Motor neuron (in vitro differentiated cells): ENCODE measurements around the gene HEYL. TPM values are rescaled to one million over a fixed set of nuclear protein-coding genes. Genes with fewer than 3 reads are reported as not detected.

ENCODE experiments used
- ATAC-seq, 8 experiments: fragments of 200-7000 bp; cut with Tn5 transposase; replicated peaks in 6 of 8; 2 replicates each; pipeline ENCODE4 v1.8.0; 2021; ENCODE audit warnings: mild to moderate bottlenecking in 8 of 8, moderate library complexity in 8 of 8
- H3K27ac ChIP-seq, 2 donors: fragments of 250-450 bp; sonication (Bioruptor Pico); 2 replicates each; pipeline ENCODE4 v1.9.0; 2021; ENCODE audit warnings: antibody characterized with exemption in 2 of 2, mild to moderate bottlenecking in 2 of 2, moderate library complexity in 1 of 2
- H3K4me1 ChIP-seq, 2 donors: fragments of 250-450 bp; sonication (Bioruptor Pico); replicated peaks in 1 of 2; 2 replicates each; pipeline ENCODE4 v1.6.1; 2021; ENCODE audit warnings: antibody characterized with exemption in 2 of 2, mild to moderate bottlenecking in 2 of 2, moderate library complexity in 1 of 2
- H3K4me3 ChIP-seq, 5 donors: fragments of 250-450 bp; sonication (Bioruptor Pico); 2 replicates each; pipeline ENCODE4 v1.9.0; 2021; ENCODE audit warnings: antibody characterized with exemption in 5 of 5, mild to moderate bottlenecking in 5 of 5, moderate library complexity in 4 of 5
- WGBS, 10 experiments: fragments of 450-650 bp; shearing (Covaris generic); methylation state at CpG; one replicate each; pipeline ENCODE4 v1.0.0; 2022; 5-methylcytosine and 5-hydroxymethylcytosine counted together
- in situ Hi-C, 9 experiments: fragments of 400-800 bp; cut with MboI; loops; one replicate each; pipeline ENCODE4 v1.15.0; 2021; ENCODE audit warnings: low sequenced_read_pairs in 9 of 9, low pct_unique_long_range_greater_than_20kb in 2 of 9; ENCODE audit not compliant: unreplicated experiment in 9 of 9
- total RNA-seq, 8 experiments: library from RNA; unstranded; fragments of 300-600 nt; gene quantifications; 2 replicates each; pipeline versions ENCODE4 v1.2.3 to v1.2.4, GENCODE V29; 2022

HEYL gene
- total RNA-seq, 8 experiments from 2014 or later: 0.16 to 8.4 (median 0.50) TPM; not detected in 1

DNA sequence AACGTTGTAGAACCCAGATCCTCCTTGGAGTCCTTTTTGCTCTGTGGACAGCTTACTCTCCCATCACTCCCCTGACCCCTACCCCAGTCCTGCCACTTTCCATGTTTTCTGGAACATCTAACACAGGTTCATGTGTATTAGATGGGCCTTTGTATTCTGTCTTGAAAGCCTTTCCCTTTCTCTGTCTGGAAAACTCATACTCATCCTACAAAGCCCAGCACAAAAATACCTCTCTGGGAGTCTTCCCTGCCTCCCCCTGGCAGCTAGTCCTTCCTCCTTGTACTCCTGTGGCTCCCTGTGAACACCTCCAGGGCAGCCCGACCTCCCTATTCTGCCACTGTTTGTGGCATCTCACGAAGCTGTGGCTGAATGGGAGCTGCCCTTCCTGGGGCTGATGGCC, 7.8 kb upstream of the HEYL start:
- in situ Hi-C loops: no loop called here
- H3K4me1 ChIP-seq: peaks cover 13 to 18% of the 10 kb centered on the region in 2 donors
- ATAC-seq: no peak
- no peak overlapping the region for H3K4me3 ChIP-seq
- no peak overlapping the region for H3K27ac ChIP-seq
- WGBS, 10 experiments: 0 to 70% (median 43%) methylated on average over 1 to 3 of the region's 3 CpGs; no CpG with 5 or more reads in 6 of the 10 experiments

GRCh38 chr1:39646232-39647081, 7.0 kb upstream of the HEYL start:
- 0 to 52% (median 45%) methylated on average over 1 to 6 of the region's 12 CpGs; no CpG with 5 or more reads in 5 of the 10 experiments for WGBS, 10 experiments
- peak overlapping the region; percentile 40 to 47 for H3K27ac ChIP-seq

GRCh38 chr1:39645411-39646043, 6.1 kb upstream of the HEYL start:
- in situ Hi-C loops: no loop called here
- 50 to 100% (median 71%) methylated on average over 1 to 3 of the region's 3 CpGs; no CpG with 5 or more reads in 4 of the 10 experiments for WGBS, 10 experiments
- Histone ChIP-seq H3K4me3 (no peak overlapping the region), H3K27ac (no peak overlapping the region), H3K4me1 (peaks cover 18 to 19% of the 10 kb centered on the region in 2 donors)
- ATAC-seq: no peak

More at GRCh38 chr1:39646232-39647081, 7.0 kb upstream of the HEYL start:
- peak; percentile 81 to 92 (median 84) for ATAC-seq
- H3K4me3 ChIP-seq: no peak overlapping the region
- H3K4me1 ChIP-seq: peaks cover 13 to 18% of the 10 kb centered on the region in 2 donors
- in situ Hi-C loops: no loop called here

- in situ Hi-C loops: no loop called here
- 0 to 100% (median 65%) methylated on average over 1 to 3 of the region's 3 CpGs; no CpG with 5 or more reads in 1 of the 10 experiments for WGBS, 10 experiments
- ATAC-seq: no peak
These were observed 4.3 kb upstream of the HEYL start for GRCh38 chr1:39643705-39644104.

DNA sequence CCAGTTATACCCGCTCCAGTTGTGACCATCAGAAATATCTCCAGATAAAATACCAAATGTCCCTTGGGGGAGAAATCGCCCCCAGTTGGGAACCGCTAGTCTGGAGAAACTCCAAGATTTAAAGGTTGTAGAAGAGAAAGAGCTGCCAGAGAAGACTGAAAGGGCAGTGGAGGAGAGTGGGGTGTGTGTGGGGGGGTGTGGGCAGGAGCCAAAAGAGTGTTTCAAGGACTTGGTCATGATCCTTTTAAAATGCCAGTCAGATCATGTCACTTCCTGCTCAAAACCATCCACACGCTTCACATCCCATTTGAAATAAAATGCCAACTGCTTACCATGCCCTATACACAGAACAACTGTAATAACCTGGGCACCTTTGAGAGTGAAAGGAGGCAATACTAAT, 3.4 kb upstream of the HEYL start:
- 30 to 100% (median 80%) methylated on average over 1 to 4 of the region's 4 CpGs; no CpG with 5 or more reads in 1 of the 10 experiments for WGBS, 10 experiments
- no peak for ATAC-seq
- H3K4me3 ChIP-seq: no peak overlapping the region
- in situ Hi-C loops: no loop called here
- H3K27ac ChIP-seq: no peak overlapping the region
- peaks cover 21 to 24% of the 10 kb centered on the region in 2 donors for H3K4me1 ChIP-seq

More at GRCh38 chr1:39643705-39644104, 4.3 kb upstream of the HEYL start:
- Histone ChIP-seq H3K27ac (no peak overlapping the region), H3K4me1 (peaks cover 21 to 24% of the 10 kb centered on the region in 2 donors), H3K4me3 (no peak overlapping the region)

DNA sequence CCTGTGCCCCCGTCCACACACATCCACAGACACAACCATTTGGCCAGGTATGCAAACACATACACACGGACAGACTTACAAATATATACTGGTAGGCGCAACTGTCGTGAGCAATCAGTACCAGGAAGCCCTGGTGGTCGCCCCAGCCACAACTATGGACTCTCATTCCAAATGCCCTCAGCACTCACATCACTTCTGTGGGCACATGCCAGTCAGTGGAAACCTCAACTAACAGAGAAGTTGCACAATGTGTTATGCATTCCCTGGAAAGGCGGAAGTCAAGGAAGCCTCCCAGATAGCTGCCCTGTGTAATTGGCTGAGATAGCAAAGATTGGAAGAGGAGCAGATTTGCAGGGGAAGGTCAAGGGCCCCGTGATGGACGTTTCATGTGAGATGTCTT, 1.4 kb upstream of the HEYL start:
- peaks cover 14 to 16% of the 10 kb centered on the region in 2 donors for H3K4me1 ChIP-seq
- H3K4me3 ChIP-seq: no peak overlapping the region
- no peak overlapping the region for H3K27ac ChIP-seq
- ATAC-seq: no peak
- WGBS, 10 experiments: 42 to 87% (median 81%) methylated on average over 2 to 8 of the region's 8 CpGs; no CpG with 5 or more reads in 1 of the 10 experiments
- in situ Hi-C loops: no loop called here

- ATAC-seq: peak in 1 of 8 experiments; percentile 68
- Histone ChIP-seq H3K27ac (no peak overlapping the region), H3K4me3 (peak overlapping the region in 2 of 5 donors; percentile 19 to 26), H3K4me1 (peaks cover 13 to 16% of the 10 kb centered on the region in 2 donors)
- WGBS, 10 experiments: 43 to 100% (median 80%) methylated on average over 1 to 3 of the region's 3 CpGs; no CpG with 5 or more reads in 3 of the 10 experiments
- in situ Hi-C loops: no loop called here
These were observed 508 bp downstream of the HEYL start for GRCh38 chr1:39638965-39639304.

DNA sequence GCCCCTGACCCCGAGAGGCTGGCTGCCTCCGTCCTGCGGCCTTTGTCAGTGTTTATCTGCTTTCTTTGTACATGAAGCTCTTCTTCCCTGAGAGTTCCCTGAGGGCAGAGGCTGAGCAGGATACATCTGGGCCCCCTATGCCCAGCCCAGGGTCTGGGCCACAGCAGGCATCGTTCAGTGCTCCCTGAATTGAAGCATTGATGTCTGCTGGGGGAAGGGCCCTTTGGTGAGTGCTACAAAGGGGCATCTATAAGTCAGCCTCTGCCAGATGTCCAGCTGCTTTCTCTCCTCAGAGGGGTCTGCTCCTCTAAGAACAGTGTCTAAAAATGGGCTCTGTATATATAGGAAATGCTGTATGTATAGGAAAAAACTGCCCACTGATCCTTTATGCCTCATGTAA, 2.1 kb downstream of the HEYL start:
- WGBS, 10 experiments: 40 to 80% (median 53%) methylated on average over 1 to 4 of the region's 4 CpGs; no CpG with 5 or more reads in 3 of the 10 experiments
- in situ Hi-C loops: no loop called here
- no peak overlapping the region for H3K27ac ChIP-seq
- peaks cover 16% of the 10 kb centered on the region in 2 donors for H3K4me1 ChIP-seq
- H3K4me3 ChIP-seq: no peak overlapping the region
- no peak for ATAC-seq

- peaks cover 12 to 16% of the 10 kb centered on the region in 2 donors for H3K4me1 ChIP-seq
- H3K4me3 ChIP-seq: no peak overlapping the region
- 0 to 80% (median 40%) methylated on average over 1 to 2 of the region's 2 CpGs; no CpG with 5 or more reads in 4 of the 10 experiments for WGBS, 10 experiments
- no peak overlapping the region for H3K27ac ChIP-seq
- in situ Hi-C loops: no loop called here
- ATAC-seq: no peak
These were observed 3.6 kb downstream of the HEYL start for GRCh38 chr1:39635871-39636210.

DNA sequence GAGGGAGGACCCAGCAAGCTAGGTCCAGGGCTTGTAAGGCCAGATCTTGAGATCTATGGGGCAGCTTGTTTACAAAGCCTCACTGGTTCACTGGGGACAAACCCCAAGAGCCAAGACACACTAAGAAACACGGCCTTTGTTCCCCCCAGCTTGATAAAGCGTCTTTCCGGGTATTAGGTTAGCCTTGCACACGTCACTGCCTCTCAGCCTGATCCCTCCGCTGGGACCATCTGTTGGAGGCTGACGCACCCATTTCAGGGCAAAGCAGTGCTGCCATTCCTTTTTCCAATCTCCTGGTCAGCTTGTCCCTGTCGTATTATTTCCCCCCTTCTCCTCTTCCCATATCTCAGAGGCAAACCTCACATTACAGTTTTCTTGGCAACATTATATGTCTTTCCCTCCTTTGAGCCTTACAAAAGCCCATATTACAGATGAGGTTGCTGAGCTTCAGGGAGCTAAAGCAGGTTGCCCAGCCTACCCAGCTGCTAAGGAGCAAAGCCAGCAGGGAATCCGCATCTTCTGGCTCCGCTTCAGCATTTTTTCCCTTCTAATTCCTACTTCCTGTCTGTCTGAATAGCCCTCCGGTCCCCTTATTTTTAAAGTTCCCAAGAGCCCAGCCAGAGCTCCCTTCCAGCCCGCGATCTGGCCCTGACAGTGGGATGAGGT, 4.1 kb downstream of the HEYL start:
- Histone ChIP-seq H3K4me1 (peaks cover 10 to 16% of the 10 kb centered on the region in 2 donors), H3K4me3 (no peak overlapping the region), H3K27ac (no peak overlapping the region)
- 36 to 100% (median 70%) methylated on average over 1 to 12 of the region's 12 CpGs for WGBS, 10 experiments
- in situ Hi-C loops: no loop called here
- no peak for ATAC-seq

GRCh38 chr1:39633422-39633821, 6.0 kb downstream of the HEYL start:
- ATAC-seq: peak in 1 of 8 experiments; percentile 8
- in situ Hi-C loops: no loop called here
- 70 to 91% (median 71%) methylated on average over 1 to 2 of the region's 3 CpGs; no CpG with 5 or more reads in 5 of the 10 experiments for WGBS, 10 experiments
- Histone ChIP-seq H3K4me1 (peaks cover 9 to 10% of the 10 kb centered on the region in 2 donors), H3K27ac (no peak overlapping the region), H3K4me3 (no peak overlapping the region)

- 0 to 40% (median 28%) methylated on average over 1 to 19 of the region's 61 CpGs; no CpG with 5 or more reads in 6 of the 10 experiments for WGBS, 10 experiments
- in situ Hi-C loops: no loop called here
- H3K27ac ChIP-seq: no peak overlapping the region
- peak; percentile 79 to 98 (median 87) for ATAC-seq
- H3K4me1 ChIP-seq: peaks cover 9 to 10% of the 10 kb centered on the region in 2 donors
- H3K4me3 ChIP-seq: no peak overlapping the region
These were observed 6.6 kb downstream of the HEYL start for GRCh38 chr1:39632682-39633417.
